HG02852 (cell line): ENCODE data around the gene TMEM255B.
"Not testable (repeated sequence)": the region's sequence is repeated elsewhere in the genome, so short reads cannot be mapped to it uniquely, and the experiment has no call there.

Experiments
- ATAC-seq: cut with Tn5 transposase; IDR thresholded peaks from one replicate; pipeline ENCODE4 v1.9.1; 2021; ENCODE audit warnings: mild to moderate bottlenecking, moderate library complexity; ENCODE audit not compliant: unreplicated experiment

TMEM255B gene

GRCh38 chr13:113748101-113748861, 10.7 kb upstream of the TMEM255B start:
- ATAC-seq, result no peak

GRCh38 chr13:113748862-113749451, 10.1 kb upstream of the TMEM255B start:
- ATAC-seq, result no peak

DNA sequence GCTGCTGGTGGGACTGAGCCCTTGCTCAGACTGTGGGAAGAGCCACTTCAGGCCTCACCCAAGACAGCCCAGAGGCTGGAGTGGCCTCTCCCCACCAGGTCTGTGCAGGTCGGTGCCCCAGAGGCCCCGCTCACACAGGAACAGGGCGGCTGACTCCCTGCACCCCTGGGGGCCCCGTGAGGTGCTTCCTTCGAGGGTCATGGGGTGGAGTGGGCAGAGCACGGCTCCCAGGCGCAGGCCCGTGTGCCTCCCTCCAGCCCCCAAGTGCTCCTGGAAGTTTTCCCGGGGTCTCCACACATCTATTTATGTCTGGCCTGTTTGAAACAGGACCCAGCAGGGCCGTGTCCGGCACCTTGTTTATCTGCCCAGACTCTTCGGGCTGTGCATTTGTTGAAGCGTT, 9.5 kb upstream of the TMEM255B start:
- ATAC-seq, result no peak

DNA sequence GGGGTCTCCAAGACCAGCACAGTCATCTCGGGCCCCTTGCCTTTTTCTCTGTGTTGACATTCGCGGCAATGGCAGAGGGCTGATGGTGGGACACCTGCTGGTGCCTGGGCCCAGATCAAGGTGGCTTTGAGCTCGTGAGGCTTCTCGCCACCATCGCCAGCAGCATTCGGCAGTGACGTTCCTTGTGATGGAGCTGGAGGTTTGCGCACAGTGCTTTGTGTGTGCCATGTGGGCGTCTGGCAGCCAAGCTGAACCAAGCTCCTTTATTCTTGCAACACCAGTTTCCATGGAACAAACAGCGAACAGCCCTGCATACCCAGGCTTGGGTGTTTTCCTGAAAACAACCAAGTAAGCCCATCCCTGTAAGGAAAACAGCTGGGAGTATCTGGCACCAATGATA, 9.1 kb upstream of the TMEM255B start:
- no peak for ATAC-seq

DNA sequence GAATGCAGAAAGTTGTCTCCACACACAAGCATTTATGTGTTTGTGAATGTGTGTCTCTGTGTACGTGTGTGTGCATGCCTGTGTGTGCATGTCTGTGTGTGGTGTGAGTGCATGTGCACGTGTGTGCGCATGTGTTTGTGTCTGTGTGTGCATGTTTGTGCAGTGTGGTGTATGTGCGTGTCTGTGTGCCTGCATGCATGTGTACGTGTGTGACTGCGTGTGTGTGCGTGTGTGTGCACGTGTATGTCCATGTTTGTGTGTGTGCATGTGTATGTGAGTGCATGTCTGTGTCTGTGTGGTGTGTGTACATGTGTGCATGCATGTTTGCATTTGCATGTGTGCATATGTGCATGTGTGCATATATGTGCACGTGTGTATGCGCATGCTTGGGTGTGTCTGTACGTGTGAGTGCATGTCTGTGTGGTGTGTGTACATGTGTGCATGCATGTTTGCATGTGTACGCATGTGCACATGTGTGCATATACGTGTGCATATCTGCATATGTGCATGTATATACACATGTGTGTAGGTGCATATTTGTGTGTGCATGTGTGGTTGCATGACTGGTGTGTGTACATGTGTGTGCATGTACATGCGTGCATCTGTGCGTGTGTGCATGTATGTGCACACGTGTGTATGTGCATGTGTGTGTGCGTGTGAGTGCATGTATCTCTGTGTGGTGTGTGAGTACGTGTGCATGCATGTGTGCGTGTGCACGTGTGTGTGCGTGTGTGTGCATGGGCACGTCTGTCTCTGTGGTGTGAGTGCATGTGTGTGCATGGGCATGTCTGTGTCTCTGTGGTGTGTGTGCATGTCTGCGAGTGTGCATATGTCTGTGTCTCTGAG, 8.2 kb upstream of the TMEM255B start:
- no peak for ATAC-seq

- ATAC-seq, result no peak
These were observed 7.5 kb upstream of the TMEM255B start for GRCh38 chr13:113751491-113751890.

DNA sequence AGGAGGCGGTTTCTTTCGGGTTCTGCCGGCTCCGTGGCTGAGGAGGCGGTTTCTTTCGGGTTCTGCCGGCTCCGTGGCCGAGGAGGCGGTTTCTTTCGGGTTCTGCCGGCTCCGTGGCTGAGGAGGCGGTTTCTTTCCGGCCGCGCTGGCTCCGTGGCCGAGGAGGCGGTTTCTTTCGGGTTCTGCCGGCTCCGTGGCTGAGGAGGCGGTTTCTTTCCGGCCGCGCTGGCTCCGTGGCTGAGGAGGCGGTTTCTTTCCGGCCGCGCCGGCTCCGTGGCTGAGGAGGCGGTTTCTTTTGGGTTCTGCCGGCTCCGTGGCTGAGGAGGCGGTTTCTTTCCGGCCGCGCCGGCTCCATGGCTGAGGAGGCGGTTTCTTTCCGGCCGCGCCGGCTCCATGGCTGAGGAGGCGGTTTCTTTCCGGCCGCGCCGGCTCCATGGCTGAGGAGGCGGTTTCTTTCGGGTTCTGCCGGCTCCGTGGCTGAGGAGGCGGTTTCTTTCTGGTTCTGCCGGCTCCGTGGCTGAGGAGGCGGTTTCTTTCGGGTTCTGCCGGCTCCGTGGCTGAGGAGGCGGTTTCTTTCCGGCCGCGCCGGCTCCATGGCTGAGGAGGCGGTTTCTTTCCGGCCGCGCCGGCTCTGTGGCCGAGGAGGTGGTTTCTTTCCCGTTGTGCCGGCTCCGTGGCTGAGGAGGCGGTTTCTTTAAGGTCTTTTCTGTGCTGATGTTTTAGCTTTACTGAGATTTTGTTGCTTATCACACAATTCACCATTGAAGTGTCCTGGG, 6.6 kb upstream of the TMEM255B start:
- ATAC-seq, result not testable (repeated sequence)

DNA sequence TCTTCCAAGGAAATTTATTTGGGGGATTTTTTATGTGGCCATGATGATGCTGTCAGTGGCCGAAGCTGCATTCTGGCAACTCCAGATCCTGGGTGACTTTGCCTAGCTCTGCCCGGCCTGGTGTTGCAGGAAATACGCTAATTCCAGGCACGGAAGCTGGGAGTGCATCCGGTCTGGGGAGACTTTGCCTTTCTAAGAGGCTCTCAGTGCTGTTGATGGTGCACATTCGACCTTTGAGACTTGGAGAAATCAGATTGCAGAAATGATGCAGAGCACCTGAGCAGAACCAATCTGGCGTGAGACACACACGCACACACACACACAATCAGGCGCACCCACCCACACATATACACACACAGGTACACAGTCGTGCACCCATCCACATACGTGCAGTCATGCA, 5.9 kb upstream of the TMEM255B start:
- ATAC-seq, result no peak

- ATAC-seq, result no peak
These were observed 4.8 kb upstream of the TMEM255B start for GRCh38 chr13:113754242-113754641.

DNA sequence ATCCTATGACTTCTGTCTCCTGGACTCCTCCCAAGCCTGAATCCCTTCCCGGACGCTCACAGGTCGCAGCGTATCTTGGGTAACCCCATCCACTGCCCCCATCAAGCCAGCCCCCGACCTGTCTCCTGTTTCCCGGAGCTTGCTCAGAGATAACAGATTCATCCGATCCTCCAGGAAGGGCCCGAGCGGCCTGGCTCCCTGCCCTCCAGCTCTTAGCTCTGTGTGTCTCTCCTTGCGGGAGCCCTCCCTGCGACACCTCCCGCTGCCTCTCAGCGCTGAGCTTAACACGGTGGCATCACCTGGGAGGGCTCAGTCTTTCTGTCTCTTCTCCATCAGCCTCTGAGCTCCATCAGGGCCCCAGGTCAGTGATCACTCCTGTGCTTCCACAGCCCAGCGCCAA, 4.3 kb upstream of the TMEM255B start:
- ATAC-seq, result no peak

DNA sequence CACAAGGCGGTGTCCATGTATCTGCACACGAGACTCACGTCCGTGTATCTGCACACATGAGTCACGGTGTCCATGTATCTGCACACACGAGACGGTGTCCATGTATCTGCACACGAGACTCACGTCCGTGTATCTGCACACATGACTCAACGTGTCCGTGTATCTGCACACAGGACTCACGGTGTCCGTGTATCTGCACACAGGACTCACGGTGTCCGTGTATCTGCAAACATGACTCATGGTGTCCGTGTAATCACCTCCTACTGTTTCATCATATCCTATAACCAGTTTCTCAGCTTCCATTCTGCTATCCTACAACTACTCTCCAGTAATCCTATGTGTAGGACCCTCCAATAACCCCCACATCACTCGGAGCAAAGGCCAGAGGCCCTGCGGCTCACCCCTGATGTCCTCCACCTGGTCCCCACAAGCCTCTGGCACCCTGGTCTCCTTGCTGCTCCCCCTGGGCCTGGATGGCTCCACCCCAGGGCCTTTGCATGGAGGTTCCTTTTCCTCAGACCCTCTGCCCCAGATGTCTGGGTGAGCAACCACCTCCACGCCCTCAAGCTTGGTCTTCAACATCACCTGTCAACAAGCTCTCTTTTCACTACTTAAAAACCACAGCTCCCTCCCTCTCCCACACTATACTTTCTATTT, 2.5 kb upstream of the TMEM255B start:
- ATAC-seq, result no peak

- ATAC-seq, result no peak
These were observed 605 bp downstream of the TMEM255B start for GRCh38 chr13:113759525-113760137.

GRCh38 chr13:113761136-113761535, 2.1 kb downstream of the TMEM255B start:
- no peak for ATAC-seq

DNA sequence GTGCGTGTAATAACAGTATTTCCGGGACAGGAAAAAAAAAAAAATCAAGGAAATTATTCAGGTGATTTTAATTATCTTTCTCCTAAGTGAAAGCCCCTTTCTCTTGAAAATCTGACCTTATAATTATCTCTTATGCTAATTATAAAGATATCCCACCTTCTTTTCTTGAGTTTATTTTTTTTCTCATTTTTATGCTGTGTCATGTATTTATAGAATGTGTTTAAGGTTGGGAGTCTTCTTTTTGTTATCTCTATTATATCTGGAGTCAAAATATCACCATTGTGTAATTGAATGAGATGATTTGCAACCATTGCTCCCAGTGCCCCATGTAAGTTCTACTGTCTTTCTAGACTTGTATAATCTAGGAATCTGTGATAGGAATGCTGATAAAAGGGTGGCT, 3.0 kb downstream of the TMEM255B start:
- no peak for ATAC-seq

DNA sequence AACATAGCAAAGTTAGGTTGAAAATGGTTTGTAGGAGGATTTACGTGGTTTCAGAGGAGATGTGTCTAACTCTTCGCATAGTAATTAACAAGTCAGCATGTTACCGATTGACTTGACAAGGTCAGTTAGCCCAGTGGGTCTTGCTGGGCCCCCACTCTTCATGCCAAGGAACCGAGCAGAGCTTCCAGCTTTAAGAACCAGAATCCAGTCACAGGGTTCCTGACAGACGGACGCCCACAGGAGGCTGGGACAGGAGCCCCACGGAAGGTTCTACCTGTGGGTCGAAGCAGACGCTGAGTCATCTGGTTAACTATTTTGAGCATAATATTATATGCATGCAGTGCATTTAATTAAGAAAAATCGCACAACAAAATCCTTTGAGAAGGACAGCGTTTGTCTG, 3.5 kb downstream of the TMEM255B start:
- ATAC-seq, result no peak

DNA sequence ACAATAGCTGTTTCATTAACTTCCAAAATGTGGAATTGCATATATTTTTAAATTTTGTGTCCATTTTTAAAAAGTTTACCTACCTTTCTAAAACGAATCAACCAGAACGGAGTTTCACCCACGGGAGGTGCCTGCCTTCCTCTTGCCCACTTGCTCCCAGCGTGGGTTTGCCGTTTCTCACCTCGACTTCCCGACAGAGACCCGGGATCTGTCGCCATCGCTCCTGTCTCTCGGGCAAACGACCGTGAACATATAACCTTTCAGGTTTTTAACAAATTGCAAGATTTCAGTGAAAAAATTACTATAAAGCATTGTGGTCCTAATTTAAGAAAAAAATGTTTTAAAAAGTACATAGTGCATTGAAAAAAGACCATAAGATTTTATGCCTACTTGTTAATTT, 4.2 kb downstream of the TMEM255B start:
- ATAC-seq, result no peak

DNA sequence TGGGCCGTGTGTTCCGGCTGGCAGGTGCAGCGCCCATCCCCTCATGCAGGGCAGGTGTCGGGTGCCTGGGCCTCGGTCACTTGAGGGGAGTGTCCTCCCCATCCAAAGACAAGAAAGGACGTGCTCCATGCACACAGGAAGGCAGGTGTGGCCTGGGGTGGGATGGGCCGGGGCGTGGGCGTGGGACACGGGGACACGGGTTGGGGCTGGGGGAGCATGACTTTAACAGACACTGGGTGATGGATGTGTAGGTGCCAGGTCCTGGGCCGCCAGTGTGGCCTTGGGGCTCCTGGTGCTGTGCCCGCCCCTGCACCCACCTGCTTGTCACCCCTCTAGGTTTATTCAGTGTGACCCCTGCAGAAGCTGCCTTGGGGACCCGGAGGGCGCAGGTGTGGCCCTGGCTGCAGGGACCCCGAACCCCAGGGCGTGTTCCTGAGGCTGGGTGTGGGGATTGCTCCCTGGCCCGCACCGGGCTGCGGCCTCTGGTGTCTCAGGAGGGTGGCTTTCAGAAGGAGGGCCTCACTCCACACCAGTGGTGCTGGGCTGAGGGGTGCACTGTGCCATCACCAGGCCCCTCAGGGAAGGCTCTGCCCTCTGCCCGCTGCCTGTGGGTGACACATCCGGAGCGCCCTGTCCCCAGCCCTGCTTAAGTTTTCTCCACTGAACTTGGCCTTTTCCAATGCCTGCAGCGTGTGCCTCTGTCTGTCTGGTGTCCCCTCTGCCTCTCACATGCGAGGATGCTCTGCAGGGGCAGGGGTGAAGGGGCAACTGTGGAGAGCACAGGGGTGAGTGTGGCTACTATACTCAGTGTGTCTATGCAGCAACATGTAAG, 5.2 kb downstream of the TMEM255B start:
- no peak for ATAC-seq

DNA sequence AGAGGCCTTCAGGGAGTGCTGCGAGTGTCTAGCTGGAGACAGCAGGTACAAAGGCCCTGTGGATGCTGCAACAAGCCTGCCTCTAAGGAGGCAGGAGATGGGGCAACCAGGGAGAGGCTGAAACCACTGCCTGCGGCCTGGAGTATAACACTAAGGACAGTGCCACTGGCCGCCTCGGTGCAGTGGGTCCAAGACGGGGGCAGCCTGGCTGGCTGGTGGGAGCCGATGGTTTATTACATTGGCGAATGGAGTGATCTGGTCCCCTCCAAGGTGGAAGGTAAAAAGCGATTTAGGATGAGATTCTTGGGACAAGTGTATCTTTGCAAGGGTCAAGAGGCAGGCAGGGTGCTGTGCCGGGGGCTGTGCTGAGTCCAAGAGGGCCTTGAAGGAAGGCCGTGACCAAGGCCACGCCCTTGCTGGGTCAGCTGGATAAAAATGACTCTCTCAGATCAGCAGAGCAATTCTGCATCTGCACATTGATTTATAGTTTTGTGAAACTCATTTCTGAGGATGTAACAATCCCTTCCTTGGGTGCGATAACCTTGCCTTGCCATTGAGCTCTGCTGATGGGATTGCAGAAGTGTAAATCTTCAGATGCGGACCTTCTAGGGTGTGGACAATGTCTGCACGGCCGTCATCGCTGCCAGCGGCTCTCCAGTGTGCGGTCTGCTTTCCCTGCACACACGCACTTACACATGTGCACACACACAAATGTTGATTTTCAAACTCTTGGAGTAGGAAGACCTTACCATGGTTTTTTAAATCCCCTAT, 6.0 kb downstream of the TMEM255B start:
- ATAC-seq, result no peak

GRCh38 chr13:113765564-113765910, 6.5 kb downstream of the TMEM255B start:
- no peak for ATAC-seq
